ENCODE data around the gene MCOLN1. TPM values are rescaled to one million over a fixed set of nuclear protein-coding genes. Genes with fewer than 3 reads are reported as not detected.

Gene MCOLN1
- polyA plus RNA-seq, 3 donors, result 32.8 to 133 (median 34.3) TPM

- H3K4me2 ChIP-seq (replicated peaks; ENCODE audit: extremely low read depth, low read length, poor library complexity, severe bottlenecking), result no peak overlapping the region
- no peak overlapping the region for H3K4me3 ChIP-seq (replicated peaks in 1 of 3; ENCODE audit: low read depth in 2 of 3, low read length in 3 of 3)
Measured at GRCh38 chr19:7541475-7541824, 19.0 kb downstream of the MCOLN1 start.

DNA sequence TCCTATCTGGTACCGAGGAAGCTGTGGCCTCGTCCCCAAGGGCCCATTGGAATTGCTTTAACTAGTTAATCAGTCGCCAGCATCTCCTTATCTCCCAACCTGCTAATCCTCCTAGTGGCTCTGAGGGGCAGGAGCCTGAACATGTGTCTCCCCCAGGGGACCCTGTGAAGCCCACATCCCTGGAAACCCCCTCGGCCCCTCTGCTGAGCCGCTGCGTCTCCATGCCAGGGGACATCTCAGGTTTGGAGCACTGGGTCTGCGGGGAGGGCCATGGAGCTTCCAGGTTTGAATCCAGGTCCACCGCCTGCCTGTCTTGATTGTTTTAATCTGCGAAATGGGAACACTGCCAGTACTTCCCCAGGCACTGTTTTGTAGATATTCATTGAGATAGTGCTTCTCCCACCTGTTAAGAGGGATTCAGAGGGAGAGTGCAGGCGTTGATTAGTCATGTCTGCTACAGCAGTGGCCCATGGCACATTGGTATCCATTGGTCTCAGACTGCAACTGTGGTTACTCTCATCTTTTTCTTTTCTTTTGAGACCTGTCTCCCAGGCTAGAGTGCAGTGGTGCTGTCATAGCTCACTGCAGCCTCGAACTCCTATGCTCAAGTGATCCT is 19.5 kb downstream of the MCOLN1 start:
- no peaks in the 10 kb centered on the region for H3K27me3 ChIP-seq (ENCODE audit: control insufficient read depth in 2 of 2, insufficient read depth in 2 of 2, low read length in 2 of 2)
- H3K4me2 ChIP-seq (replicated peaks; ENCODE audit: extremely low read depth, low read length, poor library complexity, severe bottlenecking), result no peak overlapping the region
- peaks cover 52 to 65% of the 10 kb centered on the region in 2 donors for H3K36me3 Mint-ChIP-seq
- no peak overlapping the region for H3K4me3 Mint-ChIP-seq
- no peak overlapping the region for H3K9ac ChIP-seq (ENCODE audit: insufficient read depth, low read length, poor library complexity, severe bottlenecking)
- H2AFZ ChIP-seq (ENCODE audit: insufficient read depth, low read depth, low read length, poor library complexity, severe bottlenecking), result no peak overlapping the region
- WGBS (ENCODE audit: insufficient coverage), result 98% methylated on average over 9 of the region's 11 CpGs
- DNase-seq, result no peak
- H3K4me1 Mint-ChIP-seq, result peaks cover 54% of the 10 kb centered on the region
- peaks cover 5% of the 10 kb centered on the region for H3K79me2 ChIP-seq (ENCODE audit: insufficient read depth, low read length)
- H4K20me1 ChIP-seq (ENCODE audit: insufficient read depth, low read length), result no peaks in the 10 kb centered on the region
- no peak overlapping the region for H3K4me3 ChIP-seq (replicated peaks in 1 of 3; ENCODE audit: low read depth in 2 of 3, low read length in 3 of 3)
- peak overlapping the region in 1 of 2 donors; percentile 95 for H3K27ac ChIP-seq (ENCODE audit: low read depth in 1 of 2, low read length in 2 of 2)
- peaks cover 0 to 5% (median 0%) of the 10 kb centered on the region in 7 donors for H3K9me3 Mint-ChIP-seq
- TF ChIP-seq, protein P1, sequence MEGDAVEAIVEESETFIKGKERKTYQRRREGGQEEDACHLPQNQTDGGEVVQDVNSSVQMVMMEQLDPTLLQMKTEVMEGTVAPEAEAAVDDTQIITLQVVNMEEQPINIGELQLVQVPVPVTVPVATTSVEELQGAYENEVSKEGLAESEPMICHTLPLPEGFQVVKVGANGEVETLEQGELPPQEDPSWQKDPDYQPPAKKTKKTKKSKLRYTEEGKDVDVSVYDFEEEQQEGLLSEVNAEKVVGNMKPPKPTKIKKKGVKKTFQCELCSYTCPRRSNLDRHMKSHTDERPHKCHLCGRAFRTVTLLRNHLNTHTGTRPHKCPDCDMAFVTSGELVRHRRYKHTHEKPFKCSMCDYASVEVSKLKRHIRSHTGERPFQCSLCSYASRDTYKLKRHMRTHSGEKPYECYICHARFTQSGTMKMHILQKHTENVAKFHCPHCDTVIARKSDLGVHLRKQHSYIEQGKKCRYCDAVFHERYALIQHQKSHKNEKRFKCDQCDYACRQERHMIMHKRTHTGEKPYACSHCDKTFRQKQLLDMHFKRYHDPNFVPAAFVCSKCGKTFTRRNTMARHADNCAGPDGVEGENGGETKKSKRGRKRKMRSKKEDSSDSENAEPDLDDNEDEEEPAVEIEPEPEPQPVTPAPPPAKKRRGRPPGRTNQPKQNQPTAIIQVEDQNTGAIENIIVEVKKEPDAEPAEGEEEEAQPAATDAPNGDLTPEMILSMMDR (IDR thresholded peaks at IDR 0.05), result no peak
- H3K27me3 Mint-ChIP-seq (ENCODE audit: low read depth in 3 of 3), result no peaks in the 10 kb centered on the region
- intact Hi-C loops (cut with micrococcal nuclease), result loop anchor here (5.0 to 10.0 kb wide), 2 partner anchors 50 to 113 kb away; no protein-coding TSS in a partner anchor
- H3K4me1 ChIP-seq (ENCODE audit: control insufficient read depth in 1 of 2, insufficient read depth in 2 of 2, low read length in 2 of 2), result peaks cover 48 to 53% of the 10 kb centered on the region in 2 donors
- H3K9me3 ChIP-seq (replicated peaks in 1 of 2; ENCODE audit: control insufficient read depth in 1 of 2, insufficient read depth in 1 of 2, low read length in 2 of 2), result no peaks in the 10 kb centered on the region
- peak overlapping the region in 5 of 7 donors; percentile 33 to 84 (median 66) for H3K27ac Mint-ChIP-seq
- peaks cover 44 to 58% of the 10 kb centered on the region in 2 donors for H3K36me3 ChIP-seq (replicated peaks in 1 of 2; ENCODE audit: control insufficient read depth in 1 of 2, insufficient read depth in 2 of 2, low read length in 2 of 2)

More at GRCh38 chr19:7541475-7541824, 19.0 kb downstream of the MCOLN1 start:
- H3K9me3 Mint-ChIP-seq, result peaks cover 0 to 5% (median 0%) of the 10 kb centered on the region in 7 donors
- H3K4me1 ChIP-seq (ENCODE audit: control insufficient read depth in 1 of 2, insufficient read depth in 2 of 2, low read length in 2 of 2), result peaks cover 51 to 53% of the 10 kb centered on the region in 2 donors
- H3K9me3 ChIP-seq (replicated peaks in 1 of 2; ENCODE audit: control insufficient read depth in 1 of 2, insufficient read depth in 1 of 2, low read length in 2 of 2), result no peaks in the 10 kb centered on the region
- H3K36me3 ChIP-seq (replicated peaks in 1 of 2; ENCODE audit: control insufficient read depth in 1 of 2, insufficient read depth in 2 of 2, low read length in 2 of 2), result peaks cover 44 to 59% of the 10 kb centered on the region in 2 donors
- H3K27me3 ChIP-seq (ENCODE audit: control insufficient read depth in 2 of 2, insufficient read depth in 2 of 2, low read length in 2 of 2), result no peaks in the 10 kb centered on the region
- no peaks in the 10 kb centered on the region for H4K20me1 ChIP-seq (ENCODE audit: insufficient read depth, low read length)
- peaks cover 5% of the 10 kb centered on the region for H3K79me2 ChIP-seq (ENCODE audit: insufficient read depth, low read length)
- H2AFZ ChIP-seq (ENCODE audit: insufficient read depth, low read depth, low read length, poor library complexity, severe bottlenecking), result no peak overlapping the region
- peaks cover 58% of the 10 kb centered on the region for H3K4me1 Mint-ChIP-seq
- no peak for DNase-seq
- no peak overlapping the region for H3K4me3 Mint-ChIP-seq
- H3K27ac Mint-ChIP-seq, result peak overlapping the region in 3 of 7 donors; percentile 33 to 57 (median 50)
- 93% methylated on average over 15 of the region's 15 CpGs for WGBS (ENCODE audit: insufficient coverage)
- H3K27me3 Mint-ChIP-seq (ENCODE audit: low read depth in 3 of 3), result no peaks in the 10 kb centered on the region
- TF ChIP-seq, protein P1 (IDR thresholded peaks at IDR 0.05), result no peak
- no peak overlapping the region for H3K27ac ChIP-seq (ENCODE audit: low read depth in 1 of 2, low read length in 2 of 2)
- H3K9ac ChIP-seq (ENCODE audit: insufficient read depth, low read length, poor library complexity, severe bottlenecking), result no peak overlapping the region
- peaks cover 53 to 66% of the 10 kb centered on the region in 2 donors for H3K36me3 Mint-ChIP-seq
- intact Hi-C loops (cut with micrococcal nuclease), result loop anchor here (5.0 to 10.0 kb wide), 2 partner anchors 49 to 113 kb away; no protein-coding TSS in a partner anchor

Measured in CD14-positive monocyte (primary cell).